ENCODE results near the gene CDNF. TPM values are rescaled to one million over a fixed set of nuclear protein-coding genes. Genes with fewer than 3 reads are reported as not detected.

CDNF gene
- total RNA-seq, 1 experiment from 2014 or later, result 0.39 TPM

- in situ Hi-C loops (cut with HindIII; ENCODE audit: low pct_unique_long_range_greater_than_20kb, low sequenced_read_pairs) (no loop called here), intact Hi-C loops (cut with micrococcal nuclease; ENCODE audit: unreplicated experiment) (no loop called here)
- Histone ChIP-seq H3K4me1 (ENCODE audit: control insufficient read depth, insufficient read depth, low read length) (no peaks in the 10 kb centered on the region), H3K9me3 (ENCODE audit: control insufficient read depth, insufficient read depth, low read depth, low read length) (no peaks in the 10 kb centered on the region), H3K4me3 (ENCODE audit: low read depth in 2 of 2, low read length in 2 of 2) (no peak overlapping the region), H3K36me3 (ENCODE audit: control insufficient read depth, insufficient read depth, low read length) (no peaks in the 10 kb centered on the region), H3K27me3 (ENCODE audit: control insufficient read depth, insufficient read depth, low read length) (no peaks in the 10 kb centered on the region), H3K27ac (ENCODE audit: low read length) (no peak overlapping the region)
- ChIA-PET CTCF (no interaction called here), POLR2A (no interaction called here)
- TF ChIP-seq REST (IDR thresholded peaks at IDR 0.05; ENCODE audit: insufficient read depth in 1 of 2, low read depth in 2 of 2, low read length in 1 of 2) (no peak), SIN3A (IDR thresholded peaks at IDR 0.05; ENCODE audit: borderline replicate concordance, insufficient read depth, low read depth, low read length) (no peak), CTCF (IDR thresholded peaks at IDR 0.05) (no peak), POLR2AphosphoS5 (IDR thresholded peaks at IDR 0.05; ENCODE audit: low read depth, low read length) (no peak), TCF7L2 (IDR thresholded peaks at IDR 0.05; ENCODE audit: low read depth, low read length) (no peak)
- no TSS peak for BruUV-seq (replicated peaks)
- ATAC-seq (no peak), DNase-seq (ENCODE audit: low read depth, low spot score) (no peak)
Observed at GRCh38 chr10:14801723-14802122, 36.1 kb downstream of the CDNF start.

- DNase-seq (ENCODE audit: low read depth, low spot score) (no peak), ATAC-seq (no peak)
- intact Hi-C loops (cut with micrococcal nuclease; ENCODE audit: unreplicated experiment), result no loop called here
- H3K27me3 ChIP-seq (ENCODE audit: control insufficient read depth, insufficient read depth, low read length), result no peaks in the 10 kb centered on the region
- no TSS peak for BruUV-seq (replicated peaks)
- H3K4me3 ChIP-seq (ENCODE audit: low read depth in 2 of 2, low read length in 2 of 2), result no peak overlapping the region
- no peak for TF ChIP-seq CTCF (IDR thresholded peaks at IDR 0.05)
- no peak for TF ChIP-seq REST (IDR thresholded peaks at IDR 0.05; ENCODE audit: insufficient read depth in 1 of 2, low read depth in 2 of 2, low read length in 1 of 2)
- TF ChIP-seq POLR2AphosphoS5 (IDR thresholded peaks at IDR 0.05; ENCODE audit: low read depth, low read length), result no peak
- TF ChIP-seq TCF7L2 (IDR thresholded peaks at IDR 0.05; ENCODE audit: low read depth, low read length), result no peak
- no peak for TF ChIP-seq SIN3A (IDR thresholded peaks at IDR 0.05; ENCODE audit: borderline replicate concordance, insufficient read depth, low read depth, low read length)
- H3K4me1 ChIP-seq (ENCODE audit: control insufficient read depth, insufficient read depth, low read length), result no peaks in the 10 kb centered on the region
- POLR2A ChIA-PET, result no interaction called here
- no peaks in the 10 kb centered on the region for H3K9me3 ChIP-seq (ENCODE audit: control insufficient read depth, insufficient read depth, low read depth, low read length)
- no peak overlapping the region for H3K27ac ChIP-seq (ENCODE audit: low read length)
- no peaks in the 10 kb centered on the region for H3K36me3 ChIP-seq (ENCODE audit: control insufficient read depth, insufficient read depth, low read length)
- CTCF ChIA-PET, result no interaction called here
- in situ Hi-C loops (cut with HindIII; ENCODE audit: low pct_unique_long_range_greater_than_20kb, low sequenced_read_pairs), result no loop called here
Observed at GRCh38 chr10:14800397-14800796, 37.4 kb downstream of the CDNF start.
